Activated T-cell treated with anti-CD3 and anti-CD28 coated beads, Interleukin-2, amount 50 U/mL, for 24 hours (primary cell): ENCODE results near the gene DLG2.

Experiments
- DNase-seq: peaks from one replicate; pipeline ENCODE4 v3.0.0-alpha.2; 2020
- H3K27ac Mint-ChIP-seq: 2 replicates; pipeline ENCODE4 v1.8.0; 2020; ENCODE audit warnings: mild to moderate bottlenecking, mixed read lengths
- H3K27me3 Mint-ChIP-seq: 2 replicates; pipeline ENCODE4 v1.8.0; 2020; ENCODE audit warnings: mixed read lengths
- H3K36me3 Mint-ChIP-seq: 2 replicates; pipeline ENCODE4 v1.8.0; 2020; ENCODE audit warnings: low read depth, mixed read lengths
- H3K4me1 Mint-ChIP-seq: 2 replicates; pipeline ENCODE4 v1.8.0; 2020; ENCODE audit warnings: low read depth, mixed read lengths
- H3K4me3 Mint-ChIP-seq: 2 replicates; pipeline ENCODE4 v1.8.0; 2020; ENCODE audit warnings: mild to moderate bottlenecking, moderate library complexity, mixed read lengths
- H3K9me3 Mint-ChIP-seq: 2 replicates; pipeline ENCODE4 v1.8.0; 2020; ENCODE audit warnings: mixed read lengths

DLG2 gene

GRCh38 chr11:85485902-85486301, 141.2 kb downstream of the DLG2 start:
- no peaks in the 10 kb centered on the region for H3K27me3 Mint-ChIP-seq
- no peaks in the 10 kb centered on the region for H3K36me3 Mint-ChIP-seq
- DNase-seq = no peak
- no peak overlapping the region for H3K27ac Mint-ChIP-seq
- H3K4me1 Mint-ChIP-seq = no peaks in the 10 kb centered on the region
- no peak overlapping the region for H3K4me3 Mint-ChIP-seq
- H3K9me3 Mint-ChIP-seq = peaks cover 46% of the 10 kb centered on the region

DNA sequence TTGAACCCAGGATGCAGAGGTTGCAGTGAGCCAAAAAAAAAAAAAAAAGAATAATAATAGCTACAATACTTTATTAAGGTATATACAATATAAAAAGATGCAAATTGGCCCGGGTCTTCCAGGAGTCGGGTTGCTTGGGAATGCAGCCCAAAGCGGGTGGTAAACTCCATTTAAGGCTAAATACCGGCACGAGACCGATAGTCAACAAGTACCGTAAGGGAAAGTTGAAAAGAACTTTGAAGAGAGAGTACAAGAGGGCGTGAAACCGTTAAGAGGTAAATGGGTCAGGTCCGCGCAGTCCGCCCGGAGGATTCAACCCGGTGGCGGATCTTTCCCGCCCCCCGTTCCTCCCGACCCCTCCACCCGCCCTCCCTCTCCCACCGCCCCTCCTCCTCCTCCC, 143.3 kb downstream of the DLG2 start:
- no peaks in the 10 kb centered on the region for H3K27me3 Mint-ChIP-seq
- H3K4me1 Mint-ChIP-seq = no peaks in the 10 kb centered on the region
- no peak for DNase-seq
- H3K9me3 Mint-ChIP-seq = peaks cover 41% of the 10 kb centered on the region
- H3K36me3 Mint-ChIP-seq = no peaks in the 10 kb centered on the region
- no peak overlapping the region for H3K27ac Mint-ChIP-seq
- H3K4me3 Mint-ChIP-seq = no peak overlapping the region

- Mint-ChIP-seq H3K36me3 (no peaks in the 10 kb centered on the region), H3K27ac (no peak overlapping the region), H3K9me3 (peaks cover 29% of the 10 kb centered on the region), H3K27me3 (no peaks in the 10 kb centered on the region), H3K4me1 (no peaks in the 10 kb centered on the region), H3K4me3 (no peak overlapping the region)
- no peak for DNase-seq
Observed at GRCh38 chr11:85481862-85482261, 145.3 kb downstream of the DLG2 start.

- H3K4me1 Mint-ChIP-seq = no peaks in the 10 kb centered on the region
- H3K27me3 Mint-ChIP-seq = no peaks in the 10 kb centered on the region
- H3K36me3 Mint-ChIP-seq = no peaks in the 10 kb centered on the region
- H3K27ac Mint-ChIP-seq = no peak overlapping the region
- peaks cover 17% of the 10 kb centered on the region for H3K9me3 Mint-ChIP-seq
- DNase-seq = no peak
- no peak overlapping the region for H3K4me3 Mint-ChIP-seq
Observed at GRCh38 chr11:85475660-85476517, 151.3 kb downstream of the DLG2 start.

DNA sequence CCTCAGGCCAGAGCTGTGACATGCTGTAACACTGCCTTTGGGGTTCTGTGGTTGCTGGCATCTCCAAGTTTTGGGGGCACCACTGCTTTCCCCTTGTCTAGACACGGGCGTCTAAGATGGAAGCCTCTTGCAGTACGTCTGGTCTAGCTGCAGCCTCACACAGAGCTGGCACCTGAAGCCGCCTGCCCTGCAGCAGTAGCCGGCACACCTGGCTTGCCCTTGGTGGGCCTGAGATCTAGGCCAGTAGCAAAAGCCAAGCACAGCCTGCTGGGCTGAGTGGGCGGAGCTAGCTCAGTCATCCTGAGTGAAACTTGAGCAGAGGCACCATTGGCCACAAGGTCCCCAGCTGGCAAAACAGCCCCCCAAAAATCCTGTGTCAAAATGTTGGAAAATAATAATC, 154.2 kb downstream of the DLG2 start:
- no peak for DNase-seq
- Mint-ChIP-seq H3K27me3 (no peaks in the 10 kb centered on the region), H3K36me3 (no peaks in the 10 kb centered on the region), H3K27ac (no peak overlapping the region), H3K4me1 (no peaks in the 10 kb centered on the region), H3K9me3 (peaks cover 23% of the 10 kb centered on the region), H3K4me3 (no peak overlapping the region)

DNA sequence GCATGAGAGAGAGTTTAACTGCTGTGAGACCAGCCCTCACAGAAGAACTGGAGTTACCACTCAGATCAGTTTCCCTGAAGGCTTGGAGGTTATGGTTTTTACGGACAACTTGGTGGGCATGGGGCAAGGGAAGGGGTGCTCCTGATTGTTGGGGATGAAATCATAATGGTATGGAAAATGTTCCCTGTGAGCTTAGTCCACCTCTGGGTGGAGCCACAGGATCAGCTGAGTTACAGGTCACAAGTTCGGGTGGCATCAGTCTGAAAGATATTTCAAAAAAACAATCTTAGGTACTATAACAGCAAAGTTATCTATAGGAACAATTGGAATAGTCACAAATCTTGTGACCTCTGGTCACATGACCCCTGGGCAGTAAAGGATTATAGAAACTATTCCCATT, 162.9 kb downstream of the DLG2 start:
- no peak for DNase-seq
- no peak overlapping the region for H3K4me3 Mint-ChIP-seq
- H3K9me3 Mint-ChIP-seq = peaks cover 29% of the 10 kb centered on the region
- H3K27me3 Mint-ChIP-seq = no peaks in the 10 kb centered on the region
- H3K36me3 Mint-ChIP-seq = no peaks in the 10 kb centered on the region
- no peak overlapping the region for H3K27ac Mint-ChIP-seq
- no peaks in the 10 kb centered on the region for H3K4me1 Mint-ChIP-seq

GRCh38 chr11:85459304-85459703, 167.8 kb downstream of the DLG2 start:
- Mint-ChIP-seq H3K27me3 (no peaks in the 10 kb centered on the region), H3K36me3 (no peaks in the 10 kb centered on the region), H3K4me3 (no peak overlapping the region), H3K4me1 (no peaks in the 10 kb centered on the region), H3K27ac (no peak overlapping the region), H3K9me3 (peaks cover 56% of the 10 kb centered on the region)
- no peak for DNase-seq

DNA sequence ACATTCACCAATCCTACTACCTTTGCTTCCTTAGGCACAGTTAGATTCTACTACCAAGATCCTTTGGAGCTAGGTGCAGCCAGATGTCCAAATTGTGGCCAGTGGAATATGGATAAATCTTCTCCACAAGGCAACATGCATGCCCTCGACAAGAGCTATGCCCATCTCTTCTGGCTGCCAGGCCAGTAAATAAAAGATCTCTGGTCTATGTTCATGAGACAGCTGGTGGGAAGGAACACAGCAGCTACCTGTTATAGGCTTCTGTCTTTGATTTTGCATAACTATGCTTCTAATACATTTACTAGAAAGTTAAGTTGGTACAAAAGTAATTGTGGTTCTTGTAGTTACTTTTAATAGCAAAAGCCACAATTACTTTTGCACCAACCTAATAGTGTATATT, 182.7 kb downstream of the DLG2 start:
- H3K36me3 Mint-ChIP-seq = no peaks in the 10 kb centered on the region
- no peak overlapping the region for H3K27ac Mint-ChIP-seq
- no peak for DNase-seq
- no peaks in the 10 kb centered on the region for H3K4me1 Mint-ChIP-seq
- peaks cover 13% of the 10 kb centered on the region for H3K9me3 Mint-ChIP-seq
- H3K4me3 Mint-ChIP-seq = no peak overlapping the region
- no peaks in the 10 kb centered on the region for H3K27me3 Mint-ChIP-seq

DNA sequence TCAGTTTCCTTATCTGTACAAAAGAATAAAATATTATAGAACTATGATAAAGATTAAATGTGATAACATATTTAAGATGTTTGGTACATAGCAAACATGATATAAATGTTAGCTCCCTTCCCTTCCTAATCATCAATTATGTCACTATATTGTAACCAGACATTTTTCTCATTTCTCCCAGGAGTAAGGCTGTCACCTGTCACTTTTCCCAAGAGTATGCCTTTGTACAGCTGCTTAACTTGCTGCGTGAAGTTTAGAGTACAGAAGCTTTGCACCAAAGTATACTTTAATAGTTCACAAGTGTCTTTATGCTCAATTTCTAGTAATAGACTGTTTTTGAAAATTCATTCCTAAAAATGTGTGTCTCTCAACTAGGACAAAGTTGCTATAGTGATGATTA, 186.9 kb downstream of the DLG2 start:
- Mint-ChIP-seq H3K4me3 (no peak overlapping the region), H3K27ac (no peak overlapping the region), H3K4me1 (no peaks in the 10 kb centered on the region), H3K36me3 (no peaks in the 10 kb centered on the region), H3K27me3 (no peaks in the 10 kb centered on the region), H3K9me3 (peaks cover 32% of the 10 kb centered on the region)
- DNase-seq = no peak

GRCh38 chr11:85438328-85438727, 188.8 kb downstream of the DLG2 start:
- Mint-ChIP-seq H3K4me1 (no peaks in the 10 kb centered on the region), H3K36me3 (no peaks in the 10 kb centered on the region), H3K27ac (no peak overlapping the region), H3K27me3 (no peaks in the 10 kb centered on the region), H3K4me3 (no peak overlapping the region), H3K9me3 (peaks cover 43% of the 10 kb centered on the region)
- DNase-seq = no peak

DNA sequence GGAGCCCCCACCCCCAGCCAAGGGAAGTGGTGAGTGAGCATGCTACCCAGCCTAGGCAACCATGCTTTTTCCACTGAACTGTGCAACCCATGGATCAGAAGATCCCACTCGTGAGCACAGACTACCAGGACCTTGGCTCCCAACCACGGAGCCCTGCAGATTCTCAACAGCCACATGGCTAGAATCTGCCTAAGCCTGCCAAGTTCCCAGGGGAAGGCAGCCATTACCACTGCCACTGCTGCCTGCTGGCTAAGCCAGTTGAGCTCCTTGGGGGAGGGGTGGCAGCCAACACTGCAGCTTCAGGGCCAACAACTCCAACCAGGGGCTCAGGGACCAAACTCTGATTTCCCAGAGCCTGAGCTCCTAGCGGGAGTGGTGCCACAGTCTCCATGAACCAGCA, 195.8 kb downstream of the DLG2 start:
- no peaks in the 10 kb centered on the region for H3K4me1 Mint-ChIP-seq
- peaks cover 58% of the 10 kb centered on the region for H3K9me3 Mint-ChIP-seq
- no peak overlapping the region for H3K4me3 Mint-ChIP-seq
- DNase-seq = no peak
- no peaks in the 10 kb centered on the region for H3K36me3 Mint-ChIP-seq
- no peak overlapping the region for H3K27ac Mint-ChIP-seq
- H3K27me3 Mint-ChIP-seq = no peaks in the 10 kb centered on the region

- H3K9me3 Mint-ChIP-seq = peaks cover 49% of the 10 kb centered on the region
- no peaks in the 10 kb centered on the region for H3K4me1 Mint-ChIP-seq
- DNase-seq = no peak
- no peaks in the 10 kb centered on the region for H3K27me3 Mint-ChIP-seq
- no peaks in the 10 kb centered on the region for H3K36me3 Mint-ChIP-seq
- no peak overlapping the region for H3K4me3 Mint-ChIP-seq
- no peak overlapping the region for H3K27ac Mint-ChIP-seq
Observed at GRCh38 chr11:85423794-85424193, 203.3 kb downstream of the DLG2 start.

- Mint-ChIP-seq H3K27me3 (no peaks in the 10 kb centered on the region), H3K27ac (no peak overlapping the region), H3K9me3 (peaks cover 50% of the 10 kb centered on the region), H3K36me3 (no peaks in the 10 kb centered on the region), H3K4me3 (no peak overlapping the region), H3K4me1 (no peaks in the 10 kb centered on the region)
- no peak for DNase-seq
Observed at GRCh38 chr11:85423316-85423715, 203.8 kb downstream of the DLG2 start.

- no peaks in the 10 kb centered on the region for H3K4me1 Mint-ChIP-seq
- no peak for DNase-seq
- peaks cover 60% of the 10 kb centered on the region for H3K9me3 Mint-ChIP-seq
- no peak overlapping the region for H3K27ac Mint-ChIP-seq
- no peaks in the 10 kb centered on the region for H3K36me3 Mint-ChIP-seq
- H3K27me3 Mint-ChIP-seq = no peaks in the 10 kb centered on the region
- H3K4me3 Mint-ChIP-seq = no peak overlapping the region
Observed at GRCh38 chr11:85414175-85414574, 213.0 kb downstream of the DLG2 start.

DNA sequence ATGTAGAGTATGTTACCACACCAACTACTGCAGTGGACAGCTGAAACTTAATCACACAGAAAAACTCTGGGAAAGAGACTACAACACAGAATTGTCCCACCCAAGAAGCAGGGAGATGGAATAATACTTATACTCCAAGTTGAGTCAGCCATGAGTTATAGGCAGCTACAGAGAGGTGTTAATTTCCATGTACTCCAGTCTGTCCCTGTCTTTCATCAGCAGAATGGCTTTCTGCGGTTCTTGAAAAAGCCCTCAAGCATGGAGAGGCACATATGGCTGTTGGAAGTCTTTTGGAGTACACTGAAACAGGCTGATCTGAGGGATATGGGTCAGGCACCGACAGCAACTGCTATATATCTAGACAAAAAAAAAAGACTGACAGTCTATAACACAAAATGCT, 219.5 kb downstream of the DLG2 start:
- H3K4me3 Mint-ChIP-seq = no peak overlapping the region
- H3K27me3 Mint-ChIP-seq = no peaks in the 10 kb centered on the region
- H3K27ac Mint-ChIP-seq = no peak overlapping the region
- H3K36me3 Mint-ChIP-seq = no peaks in the 10 kb centered on the region
- no peak for DNase-seq
- no peaks in the 10 kb centered on the region for H3K4me1 Mint-ChIP-seq
- H3K9me3 Mint-ChIP-seq = peaks cover 36% of the 10 kb centered on the region

DNA sequence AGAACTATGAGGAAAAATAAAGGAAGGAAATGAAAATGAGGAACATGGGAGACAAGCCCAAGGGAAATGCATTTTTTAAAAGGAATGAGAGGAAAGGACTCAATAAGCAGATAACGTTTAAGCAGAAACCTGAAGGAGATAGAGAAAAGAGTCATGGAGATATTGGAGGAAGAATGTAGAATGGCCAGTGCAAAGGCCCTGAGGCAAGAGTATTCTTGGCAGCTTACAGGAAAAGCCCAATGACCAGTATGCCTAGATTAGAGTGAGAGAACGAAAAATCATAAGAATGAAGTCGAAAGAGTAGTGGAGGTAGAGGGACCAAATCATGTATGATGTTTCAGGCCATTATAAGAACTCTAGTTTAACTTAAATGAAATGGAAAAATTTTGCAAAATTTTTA, 220.3 kb downstream of the DLG2 start:
- Mint-ChIP-seq H3K27me3 (no peaks in the 10 kb centered on the region), H3K4me1 (no peaks in the 10 kb centered on the region), H3K27ac (no peak overlapping the region), H3K9me3 (peaks cover 32% of the 10 kb centered on the region), H3K36me3 (no peaks in the 10 kb centered on the region), H3K4me3 (no peak overlapping the region)
- DNase-seq = no peak
